IPS-11a (cell line): Measurements from ENCODE around the gene LCMT1.
"Not testable (repeated sequence)": the region's sequence is repeated elsewhere in the genome, so short reads cannot be mapped to it uniquely, and the experiment has no call there.

Source experiments
- H3K4me3 ChIP-seq: one replicate; pipeline ENCODE4 v1.5.1; 2013; ENCODE audit warnings: low read depth, low read length, control low read depth

LCMT1 gene

DNA sequence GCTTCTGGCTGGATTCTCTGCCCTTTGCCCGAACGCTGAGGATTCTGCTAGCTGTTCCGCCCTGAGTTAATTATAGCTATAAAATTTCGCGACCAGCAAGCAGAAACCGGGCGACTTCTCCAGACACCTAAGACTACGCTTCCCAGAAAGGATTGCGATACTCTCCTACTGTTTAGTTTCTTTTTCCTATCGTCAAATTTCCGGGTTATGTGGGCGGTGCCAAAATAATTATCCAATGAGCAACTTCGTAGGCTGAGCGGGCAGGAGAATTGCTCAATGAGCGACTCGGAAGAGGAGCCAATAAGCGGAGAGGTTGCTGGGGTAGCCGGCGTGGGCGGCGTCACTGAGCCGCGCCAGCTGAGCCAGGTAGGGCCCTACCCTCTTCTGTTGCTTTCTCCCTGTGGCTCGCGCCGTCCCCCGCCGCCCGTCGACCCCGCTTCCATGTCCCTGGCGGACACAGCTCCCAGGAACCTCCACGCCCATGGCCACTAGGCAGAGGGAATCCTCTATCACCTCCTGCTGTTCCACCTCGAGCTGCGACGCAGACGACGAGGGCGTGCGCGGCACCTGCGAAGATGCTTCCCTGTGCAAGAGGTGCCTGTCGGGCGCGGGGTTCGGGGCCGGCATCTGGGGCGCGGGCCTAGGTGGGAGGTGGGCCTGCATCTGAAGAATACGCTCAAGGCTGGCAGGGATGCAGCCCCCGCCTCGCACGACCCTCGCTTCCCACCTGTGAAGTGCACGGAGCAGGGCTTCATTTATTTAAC is at the start of gene LCMT1:
Gene LCMT1 (plus strand): TSS at position 340 of the 764 bp plus-strand sequence. CDS start 142 bp downstream, at position 482.
- H3K4me3 ChIP-seq, result peak within 1 kb of the TSS; percentile 92

DNA sequence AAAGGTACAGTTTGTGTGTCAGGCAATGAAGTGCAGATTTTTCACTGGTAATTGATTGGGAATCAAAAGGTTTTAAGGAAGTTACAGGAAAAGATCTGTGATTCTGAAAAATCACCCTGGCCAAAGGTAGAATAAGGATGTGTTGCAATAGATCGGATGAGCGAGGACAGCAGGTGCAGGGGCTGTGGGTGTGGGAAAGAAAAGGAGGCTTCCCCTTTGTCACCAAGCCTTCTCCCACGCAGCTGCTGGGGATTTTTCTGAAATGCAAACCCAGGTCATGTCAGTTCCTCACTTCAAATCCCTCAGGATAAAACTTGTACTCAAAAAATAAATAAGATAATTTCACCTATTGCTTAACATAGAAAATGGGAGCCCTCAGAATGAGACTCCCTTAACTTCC is 48.4 kb upstream of the LCMT1 start:
- no peak overlapping the region for H3K4me3 ChIP-seq

DNA sequence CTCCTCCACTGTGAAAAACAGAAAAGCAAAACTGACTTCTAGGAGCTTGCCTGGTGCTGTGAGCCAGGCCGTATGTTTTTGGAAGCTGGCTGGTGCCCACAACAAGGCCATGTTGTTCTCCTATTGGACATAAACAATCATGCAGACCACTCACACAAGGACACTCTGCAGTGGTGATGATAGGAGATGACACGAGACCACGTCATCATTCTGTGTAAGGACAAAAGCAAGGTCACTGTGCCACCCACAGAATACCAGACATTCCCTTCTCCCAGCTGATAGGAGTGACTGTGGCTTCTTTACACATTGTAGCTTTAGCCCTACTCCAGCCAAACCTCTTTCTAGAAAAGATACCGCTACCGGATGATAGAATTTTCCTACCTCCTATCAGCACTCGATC is 47.7 kb upstream of the LCMT1 start:
- no peak overlapping the region for H3K4me3 ChIP-seq

DNA sequence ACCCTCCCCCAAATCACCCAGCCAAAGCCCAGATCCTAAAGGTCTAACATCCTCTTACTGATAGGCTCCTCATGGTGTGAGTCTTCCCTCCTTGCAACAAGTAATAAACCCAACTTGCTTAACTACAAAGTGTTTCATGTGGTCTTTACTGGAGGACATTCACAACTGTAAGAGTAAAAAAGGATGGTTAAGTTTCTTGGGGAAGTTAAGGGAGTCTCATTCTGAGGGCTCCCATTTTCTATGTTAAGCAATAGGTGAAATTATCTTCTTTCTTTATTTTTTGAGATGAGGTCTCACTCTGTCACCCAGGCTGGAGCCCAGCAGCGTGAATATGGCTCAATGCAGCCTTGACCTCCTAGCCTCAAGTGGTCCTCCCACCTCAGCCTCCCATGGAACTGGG is 47.3 kb upstream of the LCMT1 start:
- not testable (repeated sequence) for H3K4me3 ChIP-seq

DNA sequence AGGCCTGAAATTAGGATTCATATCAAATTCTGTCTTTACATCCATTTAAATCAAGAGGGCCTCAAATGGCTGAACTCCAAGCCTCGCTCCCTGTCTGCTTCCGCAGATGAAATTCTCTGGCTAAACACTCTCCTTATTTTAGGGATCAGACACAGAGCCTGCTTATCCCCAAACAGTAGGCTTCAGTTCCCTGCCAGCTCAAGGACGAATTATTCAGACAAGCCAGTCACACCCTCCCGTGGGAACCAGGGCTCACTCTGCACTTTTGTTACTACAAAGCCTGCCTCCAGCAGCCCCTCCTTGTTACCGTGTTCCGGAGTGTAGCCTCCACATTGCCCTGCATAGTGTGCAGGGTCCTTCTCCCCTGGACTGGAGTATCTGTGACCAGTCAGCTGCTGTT is 46.6 kb upstream of the LCMT1 start:
- H3K4me3 ChIP-seq, result no peak overlapping the region

DNA sequence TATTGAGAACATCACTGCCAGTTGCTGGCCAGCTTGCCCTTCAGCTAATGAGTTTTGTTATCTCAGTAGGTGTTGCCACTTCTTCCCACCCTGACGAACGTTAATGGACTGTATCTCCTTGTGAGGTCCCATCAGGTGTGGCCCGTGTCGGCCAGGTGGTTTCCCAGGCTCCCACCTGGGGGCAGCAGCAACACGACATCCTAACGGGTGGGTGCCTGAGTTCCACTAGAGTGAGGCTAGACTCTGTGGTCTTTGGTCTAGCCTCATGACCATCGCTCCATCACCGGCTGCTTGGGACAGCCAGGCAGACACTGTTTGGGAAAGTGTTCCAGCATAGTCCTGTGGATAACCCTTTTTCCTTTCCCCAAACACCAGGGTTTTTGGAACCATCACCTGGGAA is 45.6 kb upstream of the LCMT1 start:
- H3K4me3 ChIP-seq, result no peak overlapping the region

DNA sequence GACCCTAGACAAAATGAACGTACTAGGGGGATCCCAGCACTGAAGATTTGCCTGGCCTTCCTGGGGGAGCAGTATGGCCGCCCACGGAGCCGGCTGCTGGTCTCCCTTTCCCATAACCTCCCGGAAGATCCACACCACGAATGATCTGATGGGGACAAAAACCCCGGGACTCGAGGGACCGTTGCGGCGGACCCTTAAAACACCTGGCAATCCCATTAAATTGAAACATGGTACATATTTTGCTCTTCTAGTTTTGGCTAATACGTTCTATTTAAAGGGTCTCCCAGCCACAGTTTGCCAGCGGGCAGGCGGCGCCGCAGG is 45.2 kb upstream of the LCMT1 start:
- no peak overlapping the region for H3K4me3 ChIP-seq

DNA sequence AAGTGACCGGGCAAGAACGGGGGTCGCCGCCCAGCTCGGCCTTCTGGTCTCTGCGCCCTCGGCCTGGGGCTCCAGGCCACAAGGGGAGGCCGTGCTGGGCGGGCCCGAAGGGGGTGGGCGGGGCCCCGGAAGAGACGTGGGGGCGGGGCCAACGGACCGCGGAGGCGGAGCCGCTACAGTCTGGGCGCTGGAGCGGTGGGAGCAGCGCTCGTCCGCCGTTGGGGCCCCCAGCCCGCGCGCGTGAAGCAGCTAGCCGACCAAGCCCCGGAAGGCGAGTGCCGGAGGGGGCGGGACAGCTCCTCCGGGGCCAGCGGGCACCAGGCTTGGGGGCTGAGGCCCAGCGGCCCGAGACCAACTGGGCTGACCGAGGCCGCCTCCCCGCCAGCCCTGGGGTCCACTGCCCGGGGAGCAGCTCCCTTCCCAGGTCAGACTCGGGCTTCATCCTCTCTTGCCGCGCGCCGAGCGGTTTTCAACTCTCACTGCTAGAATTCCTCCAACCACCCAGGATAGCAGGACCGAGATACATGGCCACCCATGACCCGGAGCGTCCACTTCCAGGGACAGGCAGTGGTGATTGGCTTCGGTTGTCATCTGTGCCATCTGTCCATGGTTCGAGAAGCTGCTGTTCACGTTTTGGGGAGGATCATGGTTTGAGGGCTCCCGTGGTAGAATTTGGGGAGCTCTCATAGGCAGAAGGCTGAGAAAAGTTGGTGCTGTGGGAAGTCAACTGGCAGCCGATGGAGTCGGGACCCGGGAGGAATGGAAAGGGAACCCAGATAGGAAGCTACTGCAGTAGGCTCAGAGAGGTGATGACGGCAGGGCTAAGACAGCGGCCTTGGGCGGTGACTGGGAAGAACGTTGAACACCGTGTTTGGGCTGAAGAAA is 44.6 kb upstream of the LCMT1 start:
- H3K4me3 ChIP-seq, result peak overlapping the region; percentile 66

DNA sequence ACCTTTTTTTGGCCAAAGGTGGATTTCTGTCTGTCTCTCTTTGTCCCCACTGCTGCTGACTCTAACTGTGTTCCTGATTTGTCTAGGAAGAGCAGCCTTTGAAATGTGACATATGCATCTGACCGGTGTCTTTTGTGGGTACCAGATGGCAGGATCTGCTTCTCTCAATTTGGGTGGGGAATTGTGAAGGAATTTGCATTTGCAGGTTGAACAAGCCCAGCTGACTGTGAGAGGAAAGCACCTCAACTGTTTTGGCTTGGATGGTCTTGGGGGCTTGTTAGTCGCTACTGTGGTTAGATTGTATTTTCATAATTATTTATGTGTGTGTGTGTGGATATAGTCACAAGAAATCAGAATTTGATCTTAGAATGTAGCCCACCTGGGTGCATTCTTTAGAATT is 37.7 kb upstream of the LCMT1 start:
- H3K4me3 ChIP-seq, result no peak overlapping the region

DNA sequence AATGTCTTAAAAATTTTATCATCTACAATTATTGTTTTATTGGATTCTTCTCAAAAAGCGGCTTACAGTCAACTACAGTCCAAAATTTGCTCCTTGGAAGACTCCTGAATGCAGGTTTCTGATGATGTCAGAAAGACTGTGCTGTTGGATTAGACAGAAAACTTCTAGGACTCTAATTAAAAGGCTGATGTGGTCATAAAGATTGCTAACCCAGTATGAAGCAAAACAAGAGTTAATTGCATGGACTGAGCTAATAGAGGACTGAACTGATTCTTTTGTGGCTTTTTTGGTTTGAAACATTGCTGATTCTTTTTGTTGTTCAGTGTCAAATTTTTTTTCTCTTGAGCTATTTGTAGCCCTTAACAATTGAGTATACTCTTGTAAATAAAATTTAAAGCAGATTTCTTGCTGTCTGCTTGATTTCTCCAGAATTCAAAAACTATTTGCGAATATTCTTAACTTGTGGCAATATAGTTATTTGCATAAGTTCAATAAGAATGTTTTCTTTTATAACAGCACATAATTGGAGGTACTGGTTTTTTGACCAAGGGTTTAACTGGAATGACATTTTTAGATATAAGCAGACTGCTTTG is 33.1 kb upstream of the LCMT1 start:
- H3K4me3 ChIP-seq, result no peak overlapping the region

DNA sequence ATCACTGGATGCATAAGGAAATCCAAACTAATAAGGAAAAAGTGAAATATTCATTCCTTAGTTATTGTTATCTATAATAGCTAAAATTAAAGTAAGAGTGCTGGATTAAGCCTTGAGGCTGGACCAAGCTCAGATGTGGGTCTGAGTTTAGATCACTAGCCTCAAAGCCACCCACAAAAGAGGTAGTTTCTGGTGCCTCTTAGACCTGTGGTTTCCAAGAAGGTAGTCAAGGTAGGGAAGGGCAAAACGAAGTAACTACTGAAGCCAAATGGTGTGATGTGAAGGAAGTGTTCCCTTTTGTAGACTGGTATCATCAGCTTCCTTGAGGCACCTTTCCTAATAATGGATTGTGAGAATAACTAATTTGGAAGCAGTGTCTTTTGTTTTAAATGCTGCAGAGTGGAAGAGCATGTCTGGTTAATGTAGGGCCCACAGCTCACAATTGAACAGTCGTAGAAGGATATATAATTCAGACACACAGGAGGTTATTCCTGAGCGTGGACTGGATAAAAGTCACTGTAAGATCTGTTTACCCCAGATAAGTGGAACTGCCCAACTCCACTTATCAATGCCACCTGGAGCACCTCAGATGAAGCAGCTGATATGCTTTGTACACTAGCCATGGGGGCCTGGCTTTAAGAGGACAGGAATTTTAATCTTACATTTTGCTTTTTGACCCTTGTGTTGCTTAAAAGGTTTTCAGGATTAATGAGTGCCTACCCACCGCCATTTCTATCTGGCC is 31.7 kb upstream of the LCMT1 start:
- H3K4me3 ChIP-seq, result no peak overlapping the region

DNA sequence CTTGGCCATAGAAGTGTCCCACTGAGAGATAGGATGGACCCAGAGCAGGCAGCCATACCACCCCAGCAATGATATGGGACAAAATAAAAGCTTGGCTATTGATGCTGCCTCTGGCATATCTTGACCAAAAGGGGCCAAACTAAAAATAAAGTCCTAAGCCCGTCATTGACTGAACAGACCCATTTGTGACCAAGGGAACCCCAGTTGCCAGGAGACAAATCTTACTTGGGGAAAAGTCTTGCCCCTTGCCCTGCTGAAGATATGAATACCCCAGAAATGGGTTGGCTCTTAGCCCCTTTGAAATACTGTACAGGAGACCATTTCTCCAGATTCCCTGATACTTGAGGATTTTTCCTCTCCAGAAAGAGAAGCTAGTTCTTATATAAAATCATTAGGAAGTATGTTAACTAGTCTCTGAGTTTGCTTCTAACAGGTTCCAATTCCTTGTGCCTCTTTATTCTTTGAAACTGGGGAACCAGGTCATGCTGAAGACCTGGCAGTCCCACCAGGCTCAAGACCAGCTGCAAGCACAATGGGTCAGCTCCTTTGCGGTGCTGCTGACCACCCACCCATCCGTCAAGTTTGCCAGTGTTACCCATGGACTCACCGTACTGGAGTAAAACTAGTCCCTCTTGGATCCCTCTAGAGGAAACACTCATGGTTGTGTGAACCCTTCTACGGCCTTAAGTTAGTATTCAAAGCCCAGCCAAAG is 31.0 kb upstream of the LCMT1 start:
- H3K4me3 ChIP-seq, result no peak overlapping the region

DNA sequence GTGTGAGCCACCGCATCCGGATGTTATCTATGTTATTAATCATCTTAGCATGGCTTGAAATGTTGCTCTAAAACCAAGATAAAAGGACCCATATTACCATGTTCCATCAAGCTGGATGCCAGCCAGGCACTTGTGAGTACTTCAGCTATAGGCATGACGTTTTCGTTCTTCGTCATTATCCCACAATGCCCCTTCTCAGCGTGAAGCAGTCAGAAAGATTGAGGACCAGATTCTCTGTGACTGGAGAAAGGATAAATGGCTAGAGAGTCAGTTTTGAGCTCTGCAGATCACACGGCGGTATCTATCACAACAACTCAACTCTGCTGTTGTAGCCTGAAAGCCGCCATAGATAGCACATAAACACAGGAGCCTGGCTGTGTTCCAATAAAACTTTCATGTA is 29.8 kb upstream of the LCMT1 start:
- H3K4me3 ChIP-seq, result no peak overlapping the region

DNA sequence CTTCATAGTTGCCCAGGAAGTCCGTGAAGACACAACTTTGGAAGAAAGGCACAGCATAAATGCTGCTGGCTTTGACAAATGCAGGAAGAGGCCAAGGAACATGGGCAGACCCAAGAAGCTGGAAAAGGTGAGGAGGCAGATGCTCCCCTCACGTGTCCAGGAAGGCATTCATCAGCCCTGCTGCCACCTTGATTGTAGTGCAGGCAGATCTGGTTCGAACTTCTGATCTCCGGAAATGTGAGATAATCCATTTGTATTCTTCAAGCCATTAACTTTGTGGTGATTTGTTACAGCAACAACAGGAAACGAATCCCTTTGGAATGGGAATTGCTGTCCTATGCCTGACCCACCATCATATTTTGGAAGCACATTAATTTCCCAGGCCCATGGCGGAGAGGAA is 28.5 kb upstream of the LCMT1 start:
- no peak overlapping the region for H3K4me3 ChIP-seq

DNA sequence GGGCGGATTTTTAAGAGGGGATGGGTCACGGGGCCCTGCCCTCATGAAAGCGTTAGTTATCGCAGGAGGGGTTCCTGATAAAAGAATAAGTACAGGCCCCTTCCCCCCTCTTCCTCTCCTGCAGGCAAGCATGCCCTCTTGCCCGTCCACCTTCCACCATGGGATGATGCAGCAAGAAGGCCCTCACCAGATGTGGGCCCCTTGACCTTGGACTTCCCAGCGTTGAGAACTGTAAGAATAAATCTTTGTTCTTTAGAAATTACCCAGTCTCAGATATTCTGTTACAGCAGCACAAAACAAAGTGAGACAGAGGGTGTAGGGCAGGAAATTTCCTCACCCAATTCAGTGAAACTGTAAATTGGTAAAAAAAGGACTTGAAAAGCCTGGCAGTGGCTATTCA is 27.8 kb upstream of the LCMT1 start:
- H3K4me3 ChIP-seq, result no peak overlapping the region

DNA sequence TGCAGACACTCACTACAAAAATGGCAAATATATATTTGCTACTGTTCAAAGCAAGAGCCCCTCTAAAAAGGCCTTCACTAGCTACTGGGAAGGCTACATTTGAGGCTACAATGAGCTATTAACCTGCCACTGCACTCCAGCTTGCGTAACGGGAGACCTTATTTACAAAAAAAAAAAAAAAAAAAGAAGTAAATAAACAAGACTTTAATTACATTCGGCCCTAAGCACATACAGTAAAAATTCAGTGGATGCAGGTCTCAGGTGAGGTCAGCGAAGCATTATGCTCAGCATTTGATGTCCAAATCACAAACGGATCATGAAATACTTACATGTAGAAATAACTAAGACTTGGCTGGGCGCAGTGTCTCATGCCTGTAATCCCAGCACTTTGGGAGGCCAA is 26.7 kb upstream of the LCMT1 start:
- H3K4me3 ChIP-seq, result no peak overlapping the region

DNA sequence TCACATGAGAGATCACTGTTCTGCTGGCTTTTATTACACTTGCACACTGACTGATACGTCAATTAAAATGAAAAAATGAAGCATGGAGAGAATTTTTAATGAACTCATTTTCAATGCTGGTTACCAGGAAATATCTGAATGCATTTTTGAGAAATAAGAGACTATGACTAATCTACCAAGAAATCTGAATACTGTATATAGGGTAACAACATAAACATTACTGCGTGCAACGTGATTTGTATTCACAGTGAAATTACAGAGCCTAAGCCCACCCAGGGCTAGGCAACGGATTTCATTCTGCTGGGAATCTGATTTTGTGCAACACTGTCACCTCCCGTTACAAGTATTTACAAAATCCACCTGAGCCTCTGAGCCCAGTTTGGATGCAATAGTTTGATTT is 23.8 kb upstream of the LCMT1 start:
- H3K4me3 ChIP-seq, result no peak overlapping the region

DNA sequence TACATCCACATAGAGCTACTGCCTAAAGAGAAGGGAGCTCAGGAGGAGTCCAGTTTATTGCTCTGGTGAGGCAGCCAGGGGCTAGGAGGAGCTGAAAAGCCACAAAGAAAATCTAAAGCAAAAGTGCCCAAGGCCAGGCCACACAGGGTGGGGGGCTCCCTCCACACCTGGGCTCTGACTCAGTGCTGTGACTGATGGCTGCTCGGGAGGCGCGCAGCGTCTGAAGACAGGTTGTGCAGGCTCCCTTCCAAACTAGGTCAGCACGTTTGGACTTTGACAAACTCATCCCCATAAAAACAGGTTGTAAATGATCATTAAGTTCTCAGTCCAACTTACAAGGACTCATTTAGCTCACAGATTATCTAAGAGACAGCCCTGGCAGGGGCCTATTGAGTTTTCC is 22.2 kb upstream of the LCMT1 start:
- H3K4me3 ChIP-seq, result no peak overlapping the region

DNA sequence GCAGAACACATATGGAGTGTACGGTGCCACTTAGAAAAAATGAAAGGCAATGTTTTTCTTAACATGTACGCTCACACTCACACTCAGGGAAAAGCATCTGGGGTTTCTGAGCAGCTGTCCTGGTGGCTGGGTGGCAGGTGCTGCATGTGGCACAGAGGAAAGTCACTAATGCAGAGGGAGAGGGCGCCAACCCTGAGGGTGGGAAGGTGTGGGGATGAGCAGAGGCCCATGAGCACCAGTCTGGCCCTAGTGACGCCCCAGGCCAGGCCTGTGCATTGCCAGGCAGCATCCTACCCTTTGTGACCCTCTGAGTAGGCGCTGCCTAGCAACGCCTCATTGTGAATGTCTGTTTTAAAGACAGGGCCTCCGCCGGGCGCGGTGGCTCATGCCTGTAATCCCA is 19.1 kb upstream of the LCMT1 start:
- no peak overlapping the region for H3K4me3 ChIP-seq

DNA sequence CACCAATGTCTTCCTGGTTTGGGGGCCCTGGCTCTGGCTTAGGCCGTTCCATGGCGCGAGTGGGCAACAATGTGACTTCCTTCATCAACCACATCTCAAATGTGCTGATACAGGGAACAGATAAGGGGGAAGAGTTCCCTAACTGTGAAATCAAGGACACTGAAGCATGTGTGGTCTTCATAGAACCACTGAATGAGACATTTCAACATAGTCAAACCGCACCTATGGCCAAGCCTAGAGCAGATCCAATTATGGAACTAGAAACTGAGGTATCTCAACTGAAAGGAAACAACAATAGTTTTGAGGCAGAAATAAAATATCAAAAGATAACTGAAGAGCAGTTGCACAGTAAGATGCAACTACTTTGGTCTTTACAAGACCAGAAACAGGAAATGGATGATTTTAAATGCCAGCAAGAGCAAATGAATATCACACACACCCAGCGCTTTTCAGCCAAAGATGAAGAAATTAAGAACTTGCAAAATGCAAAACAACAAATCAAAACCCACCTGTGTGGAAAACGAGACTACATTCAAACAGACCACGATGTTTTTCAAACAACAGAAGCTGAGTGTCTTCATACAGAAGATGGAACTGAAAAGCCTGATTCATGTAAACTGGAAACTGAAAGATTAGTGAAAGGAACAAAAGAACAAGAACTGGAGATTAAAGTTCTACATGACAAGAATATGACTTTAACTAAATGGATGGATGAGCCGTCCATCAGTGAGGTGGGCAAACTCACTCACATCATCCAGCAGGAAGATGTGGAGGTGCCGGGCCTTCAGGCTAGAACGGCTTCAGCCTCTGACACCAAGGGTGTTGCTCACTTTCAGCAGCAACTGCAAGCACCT is 18.1 kb upstream of the LCMT1 start:
- no peak overlapping the region for H3K4me3 ChIP-seq
